Breast epithelium (tissue), 4 donors: ENCODE measurements around the gene PLXNC1. TPM values are rescaled to one million over a fixed set of nuclear protein-coding genes. Genes with fewer than 3 reads are reported as not detected.

Experiments used
- DNase-seq, 2 donors: peaks; one replicate each; pipeline ENCODE4 v3.0.0-alpha.2; 2019; ENCODE audit warnings: low spot score in 2 of 2
- H3K27ac ChIP-seq, 2 donors: fragments of 200-600 bp; sonication (generic) in 1 of 2; one replicate each; pipeline ENCODE4 v1.5.1; 2016 to 2019; ENCODE audit warnings: mild to moderate bottlenecking in 1 of 2
- H3K27me3 ChIP-seq, 2 donors: fragments of 200-600 bp; sonication (generic) in 1 of 2; one replicate each; pipeline versions ENCODE4 v1.5.1 to v1.6.0; 2017 to 2019; ENCODE audit warnings: control low read depth in 1 of 2, mild to moderate bottlenecking in 1 of 2
- H3K36me3 ChIP-seq: fragments of 200-600 bp; one replicate; pipeline ENCODE4 v1.5.1; 2019
- H3K4me1 ChIP-seq, 2 donors: fragments of 200-600 bp; sonication (generic); one replicate each; pipeline ENCODE4 v1.5.1; 2016 to 2019; ENCODE audit warnings: control low read depth in 1 of 2
- H3K4me3 ChIP-seq, 3 donors: fragments of 200-600 bp; sonication (generic); 1 replicate in 2 of 3; 2 replicates in 1 of 3; pipeline ENCODE4 v1.5.1; 2016 to 2019; ENCODE audit warnings: mild to moderate bottlenecking in 3 of 3, moderate library complexity in 2 of 3
- H3K9me3 ChIP-seq, 2 donors: fragments of 200-600 bp; sonication (generic) in 1 of 2; one replicate each; pipeline ENCODE4 v1.5.1; 2016 to 2019; ENCODE audit warnings: control low read depth in 1 of 2
- POLR2A ChIP-seq: fragments of 450-650 bp; IDR thresholded peaks from one replicate; pipeline ENCODE4 v1.6.1; 2016; ENCODE audit warnings: antibody characterized with exemption, mild to moderate bottlenecking, moderate library complexity
- POLR2AphosphoS5 ChIP-seq, 3 donors: sonication (generic); formaldehyde crosslinking; IDR thresholded peaks; one replicate each; pipeline ENCODE4 v1.6.1; 2017; ENCODE audit warnings: antibody characterized with exemption in 3 of 3
- intact Hi-C: fragments of 100-400 bp; cut with DNase I; formaldehyde crosslinking; loops from one replicate; pipeline ENCODE4 v1.15.1; 2023; ENCODE audit warnings: low total_unique reads
- total RNA-seq, 3 donors: library from RNA; depleted of rRNA; stranded (reverse); fragments of >200 nt; gene quantifications; one replicate each; pipeline ENCODE4 v1.1.0, GENCODE V29; 2016
- TF ChIP-seq, protein P1 (sequence below), 3 donors: fragments of 450-650 bp; IDR thresholded peaks; one replicate each; pipeline ENCODE4 v1.5.1; 2016 to 2017; ENCODE audit warnings: antibody characterized with exemption in 3 of 3, mild to moderate bottlenecking in 3 of 3, moderate library complexity in 3 of 3

PLXNC1 gene
- total RNA-seq, 3 donors from 2014 or later, result 7.5 to 21.4 (median 8.2) TPM

DNA sequence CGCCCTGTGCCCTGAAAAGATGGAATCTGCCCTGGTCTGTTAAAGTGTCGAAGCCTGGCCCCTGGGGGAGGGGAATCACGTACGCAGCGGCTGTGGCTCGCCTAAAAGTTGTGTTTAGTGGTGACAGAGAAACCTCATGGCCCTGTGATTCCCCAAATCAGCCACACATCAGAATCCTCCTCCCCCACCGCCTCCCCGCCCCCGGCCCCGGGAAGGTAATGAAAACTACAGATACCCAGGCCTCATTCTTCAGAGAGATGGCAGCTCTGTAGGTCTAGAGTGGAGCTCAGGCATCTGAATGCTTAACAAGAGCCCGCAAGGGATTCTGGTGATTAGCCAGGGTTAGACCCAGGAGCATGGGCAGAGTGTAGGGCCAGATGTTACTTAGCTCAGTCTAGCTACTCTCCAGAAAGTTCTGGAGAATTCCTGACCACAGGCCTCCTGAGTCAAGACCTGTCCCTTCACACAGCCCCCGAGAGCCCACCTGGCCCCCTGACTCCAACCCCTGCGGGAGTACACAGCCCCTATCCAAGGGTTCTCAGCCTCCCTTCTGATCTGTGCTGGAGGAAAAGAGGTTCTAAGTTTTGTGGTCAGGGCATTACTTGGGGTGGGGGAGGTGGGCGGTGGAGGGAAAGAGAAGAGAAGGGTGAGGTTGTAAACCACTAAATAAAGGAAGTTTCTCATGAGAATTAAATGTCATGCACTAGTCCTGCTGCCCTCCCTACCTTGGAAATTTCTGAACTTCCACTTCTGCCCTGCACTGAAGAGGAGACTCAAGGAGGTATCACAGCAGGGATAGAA lies 114.8 kb downstream of the PLXNC1 start:
- intact Hi-C loops, result no loop called here
- no peaks in the 10 kb centered on the region for H3K9me3 ChIP-seq
- H3K27me3 ChIP-seq, result no peaks in the 10 kb centered on the region
- no peak for DNase-seq
- H3K36me3 ChIP-seq, result no peaks in the 10 kb centered on the region
- H3K4me3 ChIP-seq, result peak overlapping the region; percentile 50 to 86 (median 57)
- H3K4me1 ChIP-seq, result peaks cover 0 to 6% of the 10 kb centered on the region in 2 donors
- TF ChIP-seq POLR2A (no peak), POLR2AphosphoS5 (IDR thresholded peaks at IDR 0.05) (no peak)
- TF ChIP-seq, protein P1, sequence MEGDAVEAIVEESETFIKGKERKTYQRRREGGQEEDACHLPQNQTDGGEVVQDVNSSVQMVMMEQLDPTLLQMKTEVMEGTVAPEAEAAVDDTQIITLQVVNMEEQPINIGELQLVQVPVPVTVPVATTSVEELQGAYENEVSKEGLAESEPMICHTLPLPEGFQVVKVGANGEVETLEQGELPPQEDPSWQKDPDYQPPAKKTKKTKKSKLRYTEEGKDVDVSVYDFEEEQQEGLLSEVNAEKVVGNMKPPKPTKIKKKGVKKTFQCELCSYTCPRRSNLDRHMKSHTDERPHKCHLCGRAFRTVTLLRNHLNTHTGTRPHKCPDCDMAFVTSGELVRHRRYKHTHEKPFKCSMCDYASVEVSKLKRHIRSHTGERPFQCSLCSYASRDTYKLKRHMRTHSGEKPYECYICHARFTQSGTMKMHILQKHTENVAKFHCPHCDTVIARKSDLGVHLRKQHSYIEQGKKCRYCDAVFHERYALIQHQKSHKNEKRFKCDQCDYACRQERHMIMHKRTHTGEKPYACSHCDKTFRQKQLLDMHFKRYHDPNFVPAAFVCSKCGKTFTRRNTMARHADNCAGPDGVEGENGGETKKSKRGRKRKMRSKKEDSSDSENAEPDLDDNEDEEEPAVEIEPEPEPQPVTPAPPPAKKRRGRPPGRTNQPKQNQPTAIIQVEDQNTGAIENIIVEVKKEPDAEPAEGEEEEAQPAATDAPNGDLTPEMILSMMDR (IDR thresholded peaks at IDR 0.05), result no peak
- H3K27ac ChIP-seq, result peak overlapping the region; percentile 89 to 95

DNA sequence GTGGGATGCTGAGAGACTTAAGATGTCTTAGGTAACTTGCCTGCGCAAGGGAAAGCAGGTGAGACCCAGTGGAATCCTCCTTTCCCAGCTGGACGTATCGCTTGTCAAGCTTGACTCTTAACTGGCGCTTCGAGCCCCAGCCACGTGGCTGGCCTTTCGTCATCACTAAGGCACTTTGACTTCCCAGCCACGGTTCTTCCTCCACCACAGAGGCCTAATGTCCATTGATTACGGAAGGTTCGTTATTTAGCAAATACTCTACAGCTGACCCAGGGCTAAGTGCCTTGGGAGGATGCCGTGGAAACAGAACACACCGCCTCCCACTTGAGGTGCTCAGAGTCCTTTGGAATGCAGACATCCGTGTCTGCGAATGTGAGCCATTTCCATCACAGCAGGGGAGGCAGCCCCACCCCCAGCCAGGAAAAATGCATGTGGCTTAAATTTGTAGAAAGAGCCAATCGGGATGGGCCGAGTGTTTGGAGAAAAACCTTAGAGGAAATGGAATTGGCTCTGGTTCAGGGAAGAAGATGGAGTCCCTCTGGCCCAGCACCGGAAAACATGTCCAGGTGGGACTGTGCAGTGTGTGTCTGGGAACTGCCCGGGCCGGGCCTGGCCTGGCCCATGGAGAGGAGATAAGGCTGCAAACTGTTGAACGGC lies 115.7 kb downstream of the PLXNC1 start:
- H3K36me3 ChIP-seq, result no peaks in the 10 kb centered on the region
- peaks cover 0 to 6% of the 10 kb centered on the region in 2 donors for H3K4me1 ChIP-seq
- TF ChIP-seq POLR2A, result no peak
- TF ChIP-seq, protein P1 (IDR thresholded peaks at IDR 0.05), result no peak
- no peak for TF ChIP-seq POLR2AphosphoS5 (IDR thresholded peaks at IDR 0.05)
- H3K4me3 ChIP-seq, result no peak overlapping the region
- no peaks in the 10 kb centered on the region for H3K9me3 ChIP-seq
- no peaks in the 10 kb centered on the region for H3K27me3 ChIP-seq
- intact Hi-C loops, result no loop called here
- DNase-seq, result no peak
- peak overlapping the region; percentile 89 to 95 for H3K27ac ChIP-seq

DNA sequence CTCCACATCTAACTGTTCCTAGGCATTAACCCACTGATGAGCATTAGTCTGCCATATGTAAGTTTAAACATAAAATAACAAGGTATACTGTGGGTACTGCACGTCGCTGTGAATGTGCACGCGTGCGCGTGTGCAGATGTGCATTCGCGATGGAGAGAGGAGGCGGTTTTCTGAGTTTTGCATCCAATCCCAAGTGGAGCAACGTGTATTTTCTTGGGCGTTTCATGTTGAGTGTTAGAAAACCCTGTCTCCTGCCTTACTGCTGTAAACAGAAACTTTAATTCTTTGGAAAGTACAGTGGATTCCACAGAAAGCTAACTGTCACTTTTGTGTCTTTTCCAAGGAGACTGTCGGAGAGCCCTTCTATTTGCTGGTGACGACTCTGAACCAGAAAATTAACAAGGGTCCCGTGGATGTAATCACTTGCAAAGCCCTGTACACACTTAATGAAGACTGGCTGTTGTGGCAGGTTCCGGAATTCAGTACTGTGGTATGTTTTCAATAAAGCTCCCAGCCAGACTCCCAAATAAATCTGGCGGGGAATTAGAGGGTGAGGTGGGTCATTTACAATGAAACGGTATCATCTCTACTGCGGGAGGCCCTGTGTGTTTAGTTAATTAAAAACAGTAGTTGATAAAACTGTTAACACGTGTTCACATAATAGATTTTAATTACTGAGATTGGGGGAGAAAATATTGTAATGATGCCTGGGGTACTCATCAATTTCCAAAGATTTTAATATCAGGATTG lies 116.5 kb downstream of the PLXNC1 start:
- peaks cover 0 to 6% of the 10 kb centered on the region in 2 donors for H3K4me1 ChIP-seq
- no peaks in the 10 kb centered on the region for H3K36me3 ChIP-seq
- TF ChIP-seq, protein P1 (IDR thresholded peaks at IDR 0.05), result no peak
- no peak for TF ChIP-seq POLR2A
- TF ChIP-seq POLR2AphosphoS5 (IDR thresholded peaks at IDR 0.05), result no peak
- peak overlapping the region in 1 of 2 donors; percentile 7 for H3K27ac ChIP-seq
- H3K9me3 ChIP-seq, result no peaks in the 10 kb centered on the region
- H3K4me3 ChIP-seq, result no peak overlapping the region
- H3K27me3 ChIP-seq, result no peaks in the 10 kb centered on the region
- no peak for DNase-seq
- intact Hi-C loops, result no loop called here

DNA sequence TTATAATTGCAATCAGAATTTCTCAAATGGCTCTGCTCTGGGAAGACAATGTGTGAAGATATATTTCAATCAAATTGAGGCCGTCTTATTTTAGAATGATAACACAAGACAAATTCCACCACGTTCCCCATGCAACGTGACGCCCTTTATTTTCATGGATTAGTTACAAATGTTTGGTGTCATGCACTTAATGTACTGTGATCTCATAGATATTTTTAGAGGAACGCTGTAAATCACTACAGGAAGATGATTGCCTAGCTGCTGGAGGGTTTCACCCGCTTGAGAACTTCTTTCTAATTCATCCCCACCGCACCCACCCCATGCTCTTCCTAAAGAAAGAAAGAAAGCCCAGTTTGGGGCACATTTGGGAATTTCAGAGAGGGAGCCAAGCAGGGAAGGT lies 117.2 kb downstream of the PLXNC1 start:
- H3K4me3 ChIP-seq, result no peak overlapping the region
- no peaks in the 10 kb centered on the region for H3K27me3 ChIP-seq
- intact Hi-C loops, result no loop called here
- H3K4me1 ChIP-seq, result peaks cover 0 to 6% of the 10 kb centered on the region in 2 donors
- no peaks in the 10 kb centered on the region for H3K36me3 ChIP-seq
- DNase-seq, result no peak
- H3K27ac ChIP-seq, result peak overlapping the region in 1 of 2 donors; percentile 83
- H3K9me3 ChIP-seq, result no peaks in the 10 kb centered on the region
- no peak for TF ChIP-seq POLR2AphosphoS5 (IDR thresholded peaks at IDR 0.05)
- TF ChIP-seq POLR2A, result no peak

DNA sequence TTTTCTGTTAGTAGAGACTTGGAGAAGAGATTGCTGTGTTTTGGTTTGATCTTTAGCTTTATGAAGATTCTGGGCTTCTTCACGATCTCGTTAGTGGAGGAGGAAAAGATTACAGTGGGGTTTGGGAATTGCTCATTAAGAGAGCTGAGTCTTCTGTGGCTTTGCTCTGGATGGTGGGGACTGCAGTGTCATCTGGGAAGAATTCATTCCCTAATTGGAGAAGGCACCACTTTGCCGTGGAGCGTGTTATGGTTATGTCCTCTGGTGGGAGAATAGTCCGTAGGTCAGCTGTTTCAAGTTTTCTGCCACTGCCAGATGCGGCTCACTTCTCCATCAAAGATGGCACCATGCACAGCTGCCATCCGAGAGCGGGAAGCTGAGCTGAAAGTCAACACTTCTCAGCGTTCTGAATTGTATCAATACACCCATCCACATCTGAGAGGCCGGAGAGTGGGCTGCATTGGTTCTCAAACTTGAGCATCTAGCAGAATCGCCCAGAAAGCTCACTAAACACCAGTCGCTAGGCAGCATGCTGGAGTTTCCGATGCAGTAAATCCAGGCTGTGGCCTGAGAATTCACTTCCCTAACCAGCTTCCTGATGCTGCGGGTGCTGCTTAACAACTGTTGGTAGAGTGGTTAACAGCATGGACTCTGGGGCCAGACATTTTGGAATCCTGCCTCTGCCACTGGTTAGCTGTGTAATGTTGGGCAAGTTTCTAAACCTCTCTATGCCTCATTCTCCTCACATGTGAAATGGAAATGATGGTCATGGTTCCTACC lies 117.8 kb downstream of the PLXNC1 start:
- H3K4me1 ChIP-seq, result peaks cover 0 to 6% of the 10 kb centered on the region in 2 donors
- intact Hi-C loops, result no loop called here
- H3K27ac ChIP-seq, result peak overlapping the region; percentile 67 to 83

More for the DNA sequence above, 117.8 kb downstream of the PLXNC1 start:
- H3K9me3 ChIP-seq, result no peaks in the 10 kb centered on the region
- TF ChIP-seq, protein P1 (IDR thresholded peaks at IDR 0.05), result no peak
- TF ChIP-seq POLR2AphosphoS5 (IDR thresholded peaks at IDR 0.05) (no peak), POLR2A (no peak)
- no peak for DNase-seq
- H3K36me3 ChIP-seq, result no peaks in the 10 kb centered on the region
- no peak overlapping the region for H3K4me3 ChIP-seq
- no peaks in the 10 kb centered on the region for H3K27me3 ChIP-seq
